Skeletal muscle tissue (tissue), 4 donors: ENCODE results near the gene TMEM18. TPM values are rescaled to one million over a fixed set of nuclear protein-coding genes. Genes with fewer than 3 reads are reported as not detected.

Experiments
- H3K27ac ChIP-seq: one replicate; pipeline ENCODE4 v1.7.0; 2013; ENCODE audit warnings: mild to moderate bottlenecking, low read depth, low read length, inconsistent platforms
- H3K27me3 ChIP-seq, 3 donors: one replicate each; pipeline ENCODE4 v1.7.0; 2013; ENCODE audit warnings: low read length in 3 of 3; ENCODE audit not compliant: control insufficient read depth in 3 of 3, insufficient read depth in 3 of 3
- H3K36me3 ChIP-seq, 3 donors: one replicate each; pipeline ENCODE4 v1.7.0; 2013; ENCODE audit warnings: low read length in 3 of 3; ENCODE audit not compliant: control insufficient read depth in 3 of 3, insufficient read depth in 3 of 3
- H3K4me1 ChIP-seq, 3 donors: one replicate each; pipeline ENCODE4 v1.7.0; 2013; ENCODE audit warnings: low read length in 3 of 3, mild to moderate bottlenecking in 3 of 3; ENCODE audit not compliant: control insufficient read depth in 3 of 3, insufficient read depth in 3 of 3
- H3K4me3 ChIP-seq, 3 donors: one replicate each; pipeline ENCODE4 v1.7.0; 2013; ENCODE audit warnings: low read length in 3 of 3
- H3K9ac ChIP-seq, 3 donors: one replicate each; pipeline ENCODE4 v1.7.0; 2013; ENCODE audit warnings: low read length in 3 of 3, mild to moderate bottlenecking in 3 of 3, moderate library complexity in 2 of 3, low read depth in 1 of 3
- H3K9me3 ChIP-seq, 3 donors: one replicate each; pipeline ENCODE4 v1.7.0; 2013; ENCODE audit warnings: low read length in 3 of 3; ENCODE audit not compliant: control insufficient read depth in 3 of 3
- total RNA-seq: library from RNA; depleted of rRNA; stranded (reverse); fragments of >200 nt; gene quantifications from one replicate; pipeline ENCODE4 v1.2.3, GENCODE V29; 2014
- donor health status: Osteomylitis.

TMEM18 gene
- 20.9 TPM for total RNA-seq

DNA sequence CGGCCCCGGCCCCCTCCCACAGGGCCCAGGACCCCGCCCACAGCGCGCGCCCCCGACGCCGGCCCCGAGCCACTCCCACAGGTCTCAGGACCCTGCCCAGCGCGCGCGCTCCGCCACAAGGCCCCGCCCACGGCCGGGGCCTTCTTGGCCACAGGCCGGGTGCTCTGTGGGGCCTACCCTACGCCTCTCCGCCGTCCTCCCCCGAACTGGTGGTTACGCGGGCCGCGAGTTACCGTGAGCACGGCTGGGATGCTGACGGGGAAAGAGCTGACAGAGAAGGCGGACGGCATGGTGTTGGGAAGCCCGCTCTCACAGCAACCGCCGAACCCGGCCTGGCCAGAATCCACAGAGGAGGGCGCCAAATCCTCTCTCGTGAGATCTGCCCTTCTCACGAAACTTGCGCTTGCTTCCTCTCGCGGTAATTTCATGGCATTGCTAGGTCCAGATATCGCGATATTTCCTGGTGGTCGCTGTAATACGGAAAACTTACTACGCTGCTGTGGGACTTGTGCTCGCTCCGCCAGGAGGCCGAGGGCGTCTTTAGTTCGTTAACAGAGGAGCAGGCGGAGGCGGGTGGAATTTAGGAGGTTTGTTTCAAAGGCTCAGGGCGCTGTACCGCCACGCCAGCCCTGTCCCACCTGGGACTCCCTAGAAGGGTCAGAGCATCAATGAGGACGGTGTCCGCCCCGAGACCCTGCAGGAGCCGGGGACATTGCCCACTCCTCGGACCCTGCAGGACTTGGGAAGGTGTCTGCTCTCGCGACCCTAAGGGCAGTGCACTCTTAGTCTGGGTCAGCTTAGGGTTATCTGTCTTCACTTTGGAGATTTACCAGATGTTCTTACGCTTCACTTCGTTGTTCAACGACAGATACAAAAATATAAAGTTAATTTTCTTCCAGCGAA is at the start of gene TMEM18:
TMEM18 (minus strand) TSS at position 351 of the 903 bp plus-strand sequence; CDS start at position 290, 61 bp downstream.
- Histone ChIP-seq H3K27me3 (no peaks in the 10 kb centered on the region), H3K36me3 (peaks cover 3 to 8% (median 8%) of the 10 kb centered on the region in 3 donors), H3K9ac (peak within 1 kb of the TSS; percentile 84 to 99 (median 97)), H3K4me1 (peaks cover 8 to 23% (median 12%) of the 10 kb centered on the region in 3 donors), H3K27ac (peak within 1 kb of the TSS; percentile 99), H3K4me3 (peak within 1 kb of the TSS; percentile 85 to 99 (median 98)), H3K9me3 (no peaks in the 10 kb centered on the region)

DNA sequence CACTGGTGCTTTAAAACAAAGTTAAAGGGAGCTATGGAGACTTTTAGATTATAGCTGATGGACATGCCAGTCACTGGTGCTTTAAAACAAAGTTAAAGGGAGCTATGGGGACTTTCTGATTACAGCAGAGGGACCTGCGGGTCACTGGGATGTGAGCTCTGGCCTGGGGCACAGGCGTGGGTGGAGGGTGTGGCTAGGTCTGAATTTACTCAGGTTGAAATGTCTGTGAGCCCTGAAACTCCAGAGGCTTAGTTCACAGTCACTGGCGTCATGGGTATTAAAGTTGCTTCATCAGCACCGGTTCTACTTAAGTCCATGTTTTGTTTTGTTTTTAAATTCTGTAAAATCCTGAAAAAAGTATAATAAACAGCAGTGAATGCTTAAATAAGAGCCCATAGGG is 49.0 kb upstream of the TMEM18 start:
- no peak overlapping the region for H3K9ac ChIP-seq
- no peaks in the 10 kb centered on the region for H3K9me3 ChIP-seq
- H3K36me3 ChIP-seq: no peaks in the 10 kb centered on the region
- H3K4me3 ChIP-seq: no peak overlapping the region
- H3K4me1 ChIP-seq: no peaks in the 10 kb centered on the region
- no peak overlapping the region for H3K27ac ChIP-seq
- peaks cover 8 to 13% (median 11%) of the 10 kb centered on the region in 3 donors for H3K27me3 ChIP-seq

DNA sequence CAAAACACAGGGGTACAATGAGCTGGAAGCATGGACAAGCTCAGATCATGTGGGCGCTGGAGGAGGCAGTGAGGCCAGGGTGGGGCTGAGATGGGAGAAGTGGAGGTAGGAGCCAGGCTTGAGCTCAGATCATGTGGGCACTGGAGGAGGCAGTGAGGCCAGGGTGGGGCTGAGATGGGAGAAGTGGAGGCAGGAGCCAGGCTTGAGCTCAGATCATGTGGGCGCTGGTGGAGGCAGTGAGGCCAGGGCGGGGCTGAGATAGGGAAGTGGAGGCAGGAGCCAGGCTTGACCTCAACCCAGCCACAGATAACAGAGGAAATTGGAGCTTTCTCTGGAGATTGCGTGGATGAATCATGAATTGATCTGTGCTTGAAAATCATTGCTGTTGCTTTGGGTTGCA is 48.3 kb upstream of the TMEM18 start:
- Histone ChIP-seq H3K4me1 (no peaks in the 10 kb centered on the region), H3K27me3 (peaks cover 8 to 11% (median 9%) of the 10 kb centered on the region in 3 donors), H3K9ac (no peak overlapping the region)

DNA sequence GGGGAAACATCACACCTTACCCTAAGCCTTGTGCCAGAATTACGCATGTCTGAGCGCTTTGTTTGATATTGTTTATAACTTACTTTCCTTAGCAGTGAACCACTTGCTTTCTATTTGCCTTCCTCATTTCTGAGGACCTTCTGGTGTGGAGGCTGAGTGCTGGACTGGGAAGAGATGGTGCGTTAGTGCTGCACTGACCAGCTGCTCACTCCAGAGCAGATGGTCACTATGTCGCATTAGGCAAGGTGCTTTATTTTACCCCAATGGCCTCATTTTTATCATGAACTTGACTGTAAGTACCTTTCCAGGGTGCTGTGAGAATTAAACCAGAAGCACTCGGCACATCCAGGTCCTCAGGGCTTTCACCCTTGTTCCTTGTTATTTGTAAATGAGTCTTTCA is 46.6 kb upstream of the TMEM18 start:
- peaks cover 8 to 9% (median 9%) of the 10 kb centered on the region in 3 donors for H3K27me3 ChIP-seq
- H3K9me3 ChIP-seq: no peaks in the 10 kb centered on the region
- H3K27ac ChIP-seq: no peak overlapping the region
- no peak overlapping the region for H3K4me3 ChIP-seq
- H3K4me1 ChIP-seq: no peaks in the 10 kb centered on the region
- no peak overlapping the region for H3K9ac ChIP-seq
- H3K36me3 ChIP-seq: no peaks in the 10 kb centered on the region

More for the DNA sequence above, 48.3 kb upstream of the TMEM18 start:
- Histone ChIP-seq H3K27ac (no peak overlapping the region), H3K4me3 (no peak overlapping the region), H3K36me3 (no peaks in the 10 kb centered on the region), H3K9me3 (no peaks in the 10 kb centered on the region)

DNA sequence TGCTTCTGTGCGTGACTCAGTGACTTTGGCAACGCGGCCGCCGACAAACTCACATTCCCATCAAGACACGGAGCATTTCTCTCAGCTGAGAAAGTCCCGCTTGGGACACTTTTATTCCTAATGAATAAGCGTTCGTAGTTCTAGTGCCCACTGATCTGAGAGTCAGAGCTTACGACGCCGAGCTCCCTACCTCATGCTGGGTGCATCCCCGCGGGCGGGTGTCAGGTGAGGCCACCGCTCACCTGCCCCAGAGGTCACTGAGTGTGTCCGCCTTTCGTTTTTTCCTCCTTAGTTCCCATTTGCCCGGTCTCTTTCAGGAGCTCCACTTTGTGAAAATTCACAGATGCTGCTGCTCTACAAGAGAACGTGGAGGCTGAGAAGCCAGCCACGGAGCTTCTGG is 43.6 kb upstream of the TMEM18 start:
- no peaks in the 10 kb centered on the region for H3K4me1 ChIP-seq
- H3K27me3 ChIP-seq: peaks cover 8 to 14% (median 11%) of the 10 kb centered on the region in 3 donors

DNA sequence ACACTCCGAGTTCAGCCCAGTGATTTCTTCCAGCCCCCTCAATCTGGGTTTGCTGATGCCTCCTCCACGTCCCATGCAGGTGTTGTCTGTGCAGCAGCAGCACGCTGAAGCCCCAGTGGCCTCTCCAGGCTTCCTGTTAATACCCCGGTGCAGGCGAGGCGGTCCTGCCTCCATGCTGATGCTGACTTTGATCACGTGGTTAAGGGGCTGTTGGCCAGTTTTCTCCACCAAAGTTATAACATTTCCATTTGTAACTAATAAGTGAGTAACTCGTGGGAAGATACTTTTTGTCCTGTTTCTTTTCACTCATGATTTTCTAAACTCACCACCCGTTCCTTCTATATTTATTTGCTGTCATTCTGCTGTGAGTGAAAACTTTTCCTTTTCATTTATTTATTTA is 42.5 kb upstream of the TMEM18 start:
- Histone ChIP-seq H3K27me3 (peaks cover 14 to 16% (median 15%) of the 10 kb centered on the region in 3 donors), H3K4me3 (no peak overlapping the region), H3K36me3 (no peaks in the 10 kb centered on the region), H3K27ac (no peak overlapping the region), H3K4me1 (no peaks in the 10 kb centered on the region), H3K9me3 (no peaks in the 10 kb centered on the region), H3K9ac (no peak overlapping the region)

More for the DNA sequence above, 43.6 kb upstream of the TMEM18 start:
- no peak overlapping the region for H3K9ac ChIP-seq
- no peak overlapping the region for H3K27ac ChIP-seq
- H3K9me3 ChIP-seq: no peaks in the 10 kb centered on the region
- H3K4me3 ChIP-seq: no peak overlapping the region
- no peaks in the 10 kb centered on the region for H3K36me3 ChIP-seq

DNA sequence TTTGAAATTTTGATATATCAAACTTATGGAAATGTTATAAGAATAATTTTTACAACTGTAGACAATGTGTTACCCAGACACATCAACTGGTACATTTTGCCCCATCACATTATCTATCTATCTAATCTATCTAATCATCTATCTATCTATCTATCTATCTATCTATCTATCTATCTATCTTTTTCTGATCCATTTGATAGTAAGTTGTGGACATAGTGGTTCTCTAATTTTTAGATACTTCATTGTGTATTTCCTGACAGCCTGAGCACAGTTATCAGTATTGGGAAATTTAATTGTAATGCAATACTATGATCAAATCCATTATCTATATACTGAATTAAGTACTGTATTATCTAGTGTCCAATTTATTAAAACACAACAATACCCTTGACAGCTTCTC is 42.0 kb upstream of the TMEM18 start:
- Histone ChIP-seq H3K9ac (no peak overlapping the region), H3K4me1 (no peaks in the 10 kb centered on the region), H3K9me3 (no peaks in the 10 kb centered on the region), H3K27me3 (peaks cover 14 to 18% (median 15%) of the 10 kb centered on the region in 3 donors), H3K4me3 (no peak overlapping the region), H3K36me3 (no peaks in the 10 kb centered on the region), H3K27ac (no peak overlapping the region)

DNA sequence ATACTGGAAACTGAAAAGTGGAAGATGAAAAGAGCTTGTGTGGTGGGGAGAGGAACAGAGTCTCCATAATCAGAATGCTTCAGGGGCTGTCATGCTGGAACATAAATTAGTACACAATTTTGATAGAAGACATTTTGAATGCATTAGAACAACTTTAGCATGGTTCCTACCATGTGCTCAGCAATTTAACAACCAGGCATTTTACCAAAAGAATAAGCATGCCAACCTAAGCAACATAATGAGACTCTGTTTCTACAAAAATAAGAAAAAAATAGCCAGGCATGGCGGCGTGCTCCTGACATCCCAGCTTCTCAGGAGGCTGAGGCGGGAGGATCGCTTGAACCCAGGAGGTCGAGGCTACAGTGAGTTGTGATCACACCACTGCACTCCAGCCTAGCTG is 40.5 kb upstream of the TMEM18 start:
- peaks cover 7 to 18% (median 7%) of the 10 kb centered on the region in 3 donors for H3K27me3 ChIP-seq
- no peak overlapping the region for H3K27ac ChIP-seq

DNA sequence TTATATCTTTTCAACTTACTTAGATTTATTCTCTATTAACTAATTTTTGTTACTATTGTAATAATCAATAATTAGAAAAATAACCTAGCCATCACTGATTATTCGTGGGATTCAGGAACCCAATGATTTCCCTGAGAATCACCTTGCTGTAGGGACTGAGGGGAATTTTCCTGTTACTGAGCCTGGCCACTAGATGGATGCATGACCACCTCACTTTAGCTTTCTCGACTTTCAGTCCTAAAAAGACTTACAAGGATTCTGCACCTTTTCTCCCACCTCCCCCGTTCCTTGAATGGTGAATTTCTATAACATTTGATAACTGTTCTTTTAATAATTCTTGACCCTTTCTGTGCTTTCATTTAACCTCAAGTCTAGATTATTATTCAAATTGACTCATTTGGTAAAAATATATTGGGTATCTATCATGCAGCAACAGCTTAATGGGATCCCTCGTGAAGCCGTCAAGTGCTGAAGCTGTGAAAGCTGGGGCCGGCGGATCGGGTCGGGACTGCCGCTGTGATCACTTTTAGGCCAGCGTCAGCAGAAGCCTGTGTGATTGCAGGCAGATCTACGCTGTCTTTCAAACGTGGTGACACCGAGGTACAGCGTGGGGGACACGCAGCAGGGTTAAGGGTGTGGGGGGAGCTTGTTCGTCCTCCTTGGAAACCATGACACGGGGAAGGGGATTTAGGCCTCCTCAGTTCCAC is 38.8 kb upstream of the TMEM18 start:
- no peaks in the 10 kb centered on the region for H3K4me1 ChIP-seq
- no peak overlapping the region for H3K9ac ChIP-seq
- H3K4me3 ChIP-seq: no peak overlapping the region
- peaks cover 7 to 18% (median 9%) of the 10 kb centered on the region in 3 donors for H3K27me3 ChIP-seq
- no peak overlapping the region for H3K27ac ChIP-seq
- H3K9me3 ChIP-seq: no peaks in the 10 kb centered on the region
- no peaks in the 10 kb centered on the region for H3K36me3 ChIP-seq

More for the DNA sequence above, 40.5 kb upstream of the TMEM18 start:
- H3K36me3 ChIP-seq: no peaks in the 10 kb centered on the region
- no peak overlapping the region for H3K4me3 ChIP-seq
- no peak overlapping the region for H3K9ac ChIP-seq
- no peaks in the 10 kb centered on the region for H3K4me1 ChIP-seq
- no peaks in the 10 kb centered on the region for H3K9me3 ChIP-seq

DNA sequence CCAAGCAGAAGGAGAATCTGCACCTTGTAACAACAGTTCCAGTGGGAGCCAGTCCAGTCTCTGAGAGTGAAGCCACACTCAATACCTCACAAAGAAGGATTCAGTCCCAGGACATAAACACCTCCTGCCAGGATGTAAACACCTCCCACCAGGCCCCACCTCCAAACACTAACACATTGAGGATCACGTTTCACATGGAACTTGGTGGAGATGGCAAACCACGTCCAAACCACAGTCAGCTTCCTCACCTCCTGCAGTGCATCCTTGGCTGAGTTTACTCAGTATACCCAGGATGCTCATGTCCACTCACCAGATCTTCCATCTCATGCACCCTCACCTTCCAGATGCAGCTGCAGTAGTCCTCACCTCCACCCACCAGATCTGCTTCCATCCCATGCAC is 37.8 kb upstream of the TMEM18 start:
- Histone ChIP-seq H3K9ac (no peak overlapping the region), H3K4me3 (no peak overlapping the region), H3K27ac (no peak overlapping the region), H3K27me3 (peaks cover 9 to 18% (median 12%) of the 10 kb centered on the region in 3 donors), H3K36me3 (no peaks in the 10 kb centered on the region), H3K4me1 (no peaks in the 10 kb centered on the region), H3K9me3 (no peaks in the 10 kb centered on the region)
